ENCODE measurements around the gene DNAAF6. TPM values are rescaled to one million over a fixed set of nuclear protein-coding genes. Genes with fewer than 3 reads are reported as not detected.

Gene DNAAF6
- total RNA-seq, 1 donor from 2014 or later, result not detected

GRCh38 chrX:107272431-107272921, 66.1 kb downstream of the DNAAF6 start:
- peaks cover 5% of the 10 kb centered on the region for H3K27me3 ChIP-seq (ENCODE audit: control insufficient read depth, insufficient read depth, low read length)
- peak overlapping the region; percentile 4 for H3K4me3 ChIP-seq (ENCODE audit: low read depth, low read length)
- no peaks in the 10 kb centered on the region for H3K36me3 ChIP-seq (ENCODE audit: control insufficient read depth, insufficient read depth, low read length)
- peak; percentile 11 for TF ChIP-seq CTCF (IDR thresholded peaks at IDR 0.05; ENCODE audit: insufficient read depth, low read length, poor library complexity, severe bottlenecking)
- DNase-seq (ENCODE audit: low read depth), result no peak

- no peak for DNase-seq (ENCODE audit: low read depth)
- Histone ChIP-seq H3K27me3 (ENCODE audit: control insufficient read depth, insufficient read depth, low read length) (peaks cover 5% of the 10 kb centered on the region), H3K4me3 (ENCODE audit: low read depth, low read length) (no peak overlapping the region), H3K36me3 (ENCODE audit: control insufficient read depth, insufficient read depth, low read length) (no peaks in the 10 kb centered on the region)
- no peak for TF ChIP-seq CTCF (IDR thresholded peaks at IDR 0.05; ENCODE audit: insufficient read depth, low read length, poor library complexity, severe bottlenecking)
These were observed 67.4 kb downstream of the DNAAF6 start for GRCh38 chrX:107273795-107274194.

- Histone ChIP-seq H3K27me3 (ENCODE audit: control insufficient read depth, insufficient read depth, low read length) (no peaks in the 10 kb centered on the region), H3K4me3 (ENCODE audit: low read depth, low read length) (no peak overlapping the region), H3K36me3 (ENCODE audit: control insufficient read depth, insufficient read depth, low read length) (no peaks in the 10 kb centered on the region)
- DNase-seq (ENCODE audit: low read depth), result no peak
- TF ChIP-seq CTCF (IDR thresholded peaks at IDR 0.05; ENCODE audit: insufficient read depth, low read length, poor library complexity, severe bottlenecking), result no peak
These were observed 82.3 kb downstream of the DNAAF6 start for GRCh38 chrX:107288676-107289075.

GRCh38 chrX:107290019-107290418, 83.6 kb downstream of the DNAAF6 start:
- Histone ChIP-seq H3K4me3 (ENCODE audit: low read depth, low read length) (no peak overlapping the region), H3K27me3 (ENCODE audit: control insufficient read depth, insufficient read depth, low read length) (no peaks in the 10 kb centered on the region), H3K36me3 (ENCODE audit: control insufficient read depth, insufficient read depth, low read length) (no peaks in the 10 kb centered on the region)
- no peak for DNase-seq (ENCODE audit: low read depth)
- no peak for TF ChIP-seq CTCF (IDR thresholded peaks at IDR 0.05; ENCODE audit: insufficient read depth, low read length, poor library complexity, severe bottlenecking)

GRCh38 chrX:107293056-107293455, 86.6 kb downstream of the DNAAF6 start:
- no peak for DNase-seq (ENCODE audit: low read depth)
- H3K27me3 ChIP-seq (ENCODE audit: control insufficient read depth, insufficient read depth, low read length), result no peaks in the 10 kb centered on the region
- H3K4me3 ChIP-seq (ENCODE audit: low read depth, low read length), result no peak overlapping the region
- H3K36me3 ChIP-seq (ENCODE audit: control insufficient read depth, insufficient read depth, low read length), result no peaks in the 10 kb centered on the region
- TF ChIP-seq CTCF (IDR thresholded peaks at IDR 0.05; ENCODE audit: insufficient read depth, low read length, poor library complexity, severe bottlenecking), result no peak

Other genes with a start within 250 kb of the DNAAF6 start
- gene MORC4, start 206.4 kb upstream of the DNAAF6 start, total RNA-seq, result 13.9 and 14.9 TPM in 2 replicates
- 13.1 and 20.8 TPM in 2 replicates for gene RBM41, start 87.8 kb upstream of the DNAAF6 start, total RNA-seq
- 1.6 and 1.8 TPM in 2 replicates for gene NUP62CL, start 178 bp upstream of the DNAAF6 start, total RNA-seq
- 0.04 TPM in 1 of 2 replicates, not detected in the other for gene FRMPD3, start 243.0 kb downstream of the DNAAF6 start, total RNA-seq

Measured in kidney epithelial cell (primary cell).